ENCODE data around the gene SH3BP5L.

SH3BP5L gene

GRCh38 chr1:248775441-248775840 is 50.3 kb downstream of the SH3BP5L start:
- peaks cover 83% of the 10 kb centered on the region for H3K9me3 ChIP-seq (ENCODE audit: control insufficient read depth, insufficient read depth, low read length)
- H3K4me3 ChIP-seq (ENCODE audit: low read depth, low read length): no peak overlapping the region
- no peak overlapping the region for H3K9ac ChIP-seq (ENCODE audit: low read depth, low read length)
- H3K27ac ChIP-seq (ENCODE audit: low read depth, low read length): no peak overlapping the region
- H3K27me3 ChIP-seq (ENCODE audit: control insufficient read depth, insufficient read depth, low read length): no peaks in the 10 kb centered on the region
- no peaks in the 10 kb centered on the region for H3K4me1 ChIP-seq (ENCODE audit: control insufficient read depth, insufficient read depth, low read length)
- H3K36me3 ChIP-seq (ENCODE audit: control insufficient read depth, insufficient read depth, low read length): no peaks in the 10 kb centered on the region
